Measurements from ENCODE around the gene PNPLA5.

Gene PNPLA5

GRCh38 chr22:43925433-43926348 lies 33.9 kb upstream of the PNPLA5 start:
- Mint-ChIP-seq H3K9me3 (no peaks in the 10 kb centered on the region), H3K27me3 (ENCODE audit: low read depth, poor library complexity) (peaks cover 11% of the 10 kb centered on the region), H3K27ac (peak overlapping the region; percentile 82), H3K36me3 (ENCODE audit: low read depth) (peaks cover 27% of the 10 kb centered on the region), H3K4me1 (peaks cover 23% of the 10 kb centered on the region), H3K4me3 (peak overlapping the region; percentile 87)
- DNase-seq: peak; percentile 29
- TF ChIP-seq CTCF (IDR thresholded peaks at IDR 0.05): no peak

- no peak overlapping the region for H3K27ac Mint-ChIP-seq
- no peak for TF ChIP-seq CTCF (IDR thresholded peaks at IDR 0.05)
- H3K4me1 Mint-ChIP-seq: peaks cover 23% of the 10 kb centered on the region
- peaks cover 12% of the 10 kb centered on the region for H3K27me3 Mint-ChIP-seq (ENCODE audit: low read depth, poor library complexity)
- H3K9me3 Mint-ChIP-seq: no peaks in the 10 kb centered on the region
- H3K36me3 Mint-ChIP-seq (ENCODE audit: low read depth): peaks cover 19% of the 10 kb centered on the region
- DNase-seq: no peak
- peak overlapping the region; percentile 87 for H3K4me3 Mint-ChIP-seq
Measured at GRCh38 chr22:43924877-43925276, 33.1 kb upstream of the PNPLA5 start.

- Mint-ChIP-seq H3K36me3 (ENCODE audit: low read depth) (peaks cover 13% of the 10 kb centered on the region), H3K9me3 (no peaks in the 10 kb centered on the region), H3K4me3 (peak within 1 kb of the TSS; percentile 87), H3K4me1 (peaks cover 23% of the 10 kb centered on the region), H3K27ac (no peak within 1 kb of the TSS), H3K27me3 (ENCODE audit: low read depth, poor library complexity) (peaks cover 17% of the 10 kb centered on the region)
- DNase-seq: peak; percentile 98
- TF ChIP-seq CTCF (IDR thresholded peaks at IDR 0.05): peak; percentile 15
Measured at GRCh38 chr22:43923631-43924464, 32.0 kb upstream of the PNPLA5 start, which contains the start of gene PNPLA3. TSS of gene PNPLA3 (plus strand) at chr22:43923805. CDS start at chr22:43923912, 107 bp downstream.

GRCh38 chr22:43923191-43923590 lies 31.4 kb upstream of the PNPLA5 start:
- Mint-ChIP-seq H3K9me3 (no peaks in the 10 kb centered on the region), H3K4me1 (peaks cover 23% of the 10 kb centered on the region), H3K4me3 (peak overlapping the region; percentile 82), H3K36me3 (ENCODE audit: low read depth) (peaks cover 7% of the 10 kb centered on the region), H3K27me3 (ENCODE audit: low read depth, poor library complexity) (peaks cover 23% of the 10 kb centered on the region), H3K27ac (no peak overlapping the region)
- DNase-seq: no peak
- TF ChIP-seq CTCF (IDR thresholded peaks at IDR 0.05): no peak

GRCh38 chr22:43922123-43922522 lies 30.3 kb upstream of the PNPLA5 start:
- no peaks in the 10 kb centered on the region for H3K9me3 Mint-ChIP-seq
- no peak overlapping the region for H3K27ac Mint-ChIP-seq
- no peaks in the 10 kb centered on the region for H3K36me3 Mint-ChIP-seq (ENCODE audit: low read depth)
- no peak for DNase-seq
- H3K4me3 Mint-ChIP-seq: no peak overlapping the region
- no peak for TF ChIP-seq CTCF (IDR thresholded peaks at IDR 0.05)
- peaks cover 28% of the 10 kb centered on the region for H3K27me3 Mint-ChIP-seq (ENCODE audit: low read depth, poor library complexity)
- peaks cover 23% of the 10 kb centered on the region for H3K4me1 Mint-ChIP-seq

Measured in nephron progenitor cell (in vitro differentiated cells).